MCF 10A (cell line): ENCODE results near the gene MRPS31. TPM values are rescaled to one million over a fixed set of nuclear protein-coding genes. Genes with fewer than 3 reads are reported as not detected.

Experiments used
- BruUV-seq: library from RNA; stranded (reverse); fragments of 400-500 nt; replicated peaks from 2 replicates; lab custom pipeline; 2021; lab: Mats Ljungman, UMichigan
- CTCF ChIA-PET: fragments of 300-600 bp; sonication (Branson Sonifier 250); formaldehyde crosslinking; extraction: SDS; loops from one replicate; lab custom pipeline; 2021; ENCODE audit warnings: antibody characterized with exemption, inconsistent platforms; lab: Yijun Ruan, JAX
- POLR2A ChIA-PET: fragments of 300-600, 350-650 bp; sonication (Branson Sonifier 250); formaldehyde crosslinking; extraction: SDS; loops from one replicate; lab custom pipeline; 2020; ENCODE audit warnings: antibody characterized with exemption, inconsistent platforms; lab: Yijun Ruan, JAX
- DNase-seq: peaks from one replicate; pipeline ENCODE4 v3.0.0-alpha.2; 2018; ENCODE audit not compliant: unreplicated experiment
- H3K27ac Mint-ChIP-seq: one replicate; pipeline ENCODE4 v1.8.0; 2022; ENCODE audit warnings: mild to moderate bottlenecking, low read depth, mixed read lengths; ENCODE audit not compliant: unreplicated experiment
- H3K27me3 Mint-ChIP-seq: one replicate; pipeline ENCODE4 v1.8.0; 2022; ENCODE audit warnings: mixed read lengths; ENCODE audit not compliant: insufficient read depth, unreplicated experiment
- H3K36me3 Mint-ChIP-seq: one replicate; pipeline ENCODE4 v1.8.0; 2022; ENCODE audit warnings: mild to moderate bottlenecking, moderate library complexity, mixed read lengths; ENCODE audit not compliant: insufficient read depth, unreplicated experiment
- H3K4me1 Mint-ChIP-seq: one replicate; pipeline ENCODE4 v1.8.0; 2022; ENCODE audit warnings: mixed read lengths; ENCODE audit not compliant: insufficient read depth, unreplicated experiment
- H3K4me3 Mint-ChIP-seq: one replicate; pipeline ENCODE4 v1.8.0; 2022; ENCODE audit warnings: mild to moderate bottlenecking, moderate library complexity, mixed read lengths; ENCODE audit not compliant: unreplicated experiment
- H3K9me3 Mint-ChIP-seq: one replicate; pipeline ENCODE4 v1.8.0; 2022; ENCODE audit warnings: mixed read lengths; ENCODE audit not compliant: unreplicated experiment
- CTCF ChIP-seq: fragments of 200-600 bp; IDR thresholded peaks from one replicate; pipeline ENCODE4 v1.8.0; 2022; ENCODE audit warnings: antibody characterized with exemption, mild to moderate bottlenecking; ENCODE audit not compliant: unreplicated experiment
- intact Hi-C: fragments of 100-400 bp; cut with micrococcal nuclease; formaldehyde crosslinking; loops from 2 replicates; pipeline ENCODE4 v1.14.1; 2022
- total RNA-seq: library from RNA; stranded (reverse); gene quantifications from 2 replicates; pipeline ENCODE4 v1.2.3, GENCODE V29; 2022

The MRPS31 gene
- total RNA-seq, 1 experiment from 2014 or later = 19.2 TPM

- intact Hi-C loops = no loop called here
- Mint-ChIP-seq H3K36me3 (peaks cover 43% of the 10 kb centered on the region), H3K4me3 (no peak overlapping the region), H3K4me1 (no peaks in the 10 kb centered on the region), H3K27ac (no peak overlapping the region), H3K9me3 (no peaks in the 10 kb centered on the region), H3K27me3 (no peaks in the 10 kb centered on the region)
- BruUV-seq = no TSS peak
- ChIA-PET CTCF (interaction anchor here (0.6 kb wide), 1 partner anchor 22 kb away, joined by 4 read pairs; no protein-coding TSS in a partner anchor), POLR2A (interaction anchor here (1.7 kb wide), 1 partner anchor 10 kb away, joined by 7 read pairs; the partner anchor contains the start of gene SLC25A15)
- no peak for DNase-seq
- TF ChIP-seq CTCF = no peak
These were observed 28.5 kb upstream of the MRPS31 start for GRCh38 chr13:40799508-40799907.

- CTCF ChIA-PET = interaction anchor here (0.5 to 1.8 kb wide), 4 partner anchors 15 to 1652 kb away, joined by 3 to 4 read pairs (median 4); no protein-coding TSS in a partner anchor
- no peak for DNase-seq
These were observed 27.4 kb upstream of the MRPS31 start for GRCh38 chr13:40798380-40798779.

GRCh38 chr13:40796649-40797048, 25.7 kb upstream of the MRPS31 start:
- Mint-ChIP-seq H3K9me3 (no peaks in the 10 kb centered on the region), H3K27ac (peak overlapping the region; percentile 37), H3K36me3 (peaks cover 32% of the 10 kb centered on the region), H3K4me1 (no peaks in the 10 kb centered on the region), H3K27me3 (no peaks in the 10 kb centered on the region), H3K4me3 (no peak overlapping the region)
- ChIA-PET CTCF (no interaction called here), POLR2A (interaction anchor here (0.6 kb wide), 1 partner anchor 1146 kb away, joined by 3 read pairs; no protein-coding TSS in a partner anchor)
- no peak for TF ChIP-seq CTCF
- intact Hi-C loops = no loop called here
- DNase-seq = no peak
- BruUV-seq = no TSS peak

More at GRCh38 chr13:40798380-40798779, 27.4 kb upstream of the MRPS31 start:
- Mint-ChIP-seq H3K36me3 (peaks cover 45% of the 10 kb centered on the region), H3K27me3 (no peaks in the 10 kb centered on the region), H3K4me3 (no peak overlapping the region), H3K27ac (no peak overlapping the region), H3K4me1 (no peaks in the 10 kb centered on the region), H3K9me3 (no peaks in the 10 kb centered on the region)
- intact Hi-C loops = no loop called here
- BruUV-seq = no TSS peak
- TF ChIP-seq CTCF = no peak
- POLR2A ChIA-PET = interaction anchor here (0.8 kb wide), 1 partner anchor 8 kb away, joined by 3 read pairs; the partner anchor contains the start of gene SLC25A15

- no peaks in the 10 kb centered on the region for H3K27me3 Mint-ChIP-seq
- no TSS peak for BruUV-seq
- H3K36me3 Mint-ChIP-seq = peaks cover 24% of the 10 kb centered on the region
- H3K4me3 Mint-ChIP-seq = no peak overlapping the region
- intact Hi-C loops = no loop called here
- ChIA-PET CTCF (interaction anchor here (0.6 to 0.7 kb wide), 2 partner anchors 20 to 124 kb away, joined by 4 read pairs; no protein-coding TSS in a partner anchor), POLR2A (no interaction called here)
- DNase-seq = no peak
- no peak overlapping the region for H3K27ac Mint-ChIP-seq
- no peak for TF ChIP-seq CTCF
- H3K9me3 Mint-ChIP-seq = no peaks in the 10 kb centered on the region
- H3K4me1 Mint-ChIP-seq = no peaks in the 10 kb centered on the region
These were observed 23.7 kb upstream of the MRPS31 start for GRCh38 chr13:40794414-40795368.
